PFSK-1 (cell line): ENCODE data around the gene NTM.

Source experiments
- FOXP2 ChIP-seq: optimal IDR thresholded peaks from 2 replicates; pipeline ENCODE3; 2011; ENCODE audit warnings: borderline replicate concordance, control low read depth, inconsistent platforms; ENCODE audit not compliant: insufficient read depth; ENCODE audit errors: extremely low read length, extremely low read depth
- POLR2AphosphoS5 ChIP-seq: IDR thresholded peaks from 2 replicates; pipeline ENCODE4 v1.6.1; 2012; ENCODE audit warnings: low read depth, mild to moderate bottlenecking, control low read depth, low read length, moderate library complexity
- REST ChIP-seq, 2 experiments: IDR thresholded peaks; 2 replicates each; pipeline versions ENCODE4 v1.6.1 to v1.8.0; 2011 to 2012; ENCODE audit warnings: low read depth in 2 of 2, low read length in 2 of 2, control low read depth in 1 of 2, inconsistent platforms in 1 of 2, mild to moderate bottlenecking in 1 of 2, moderate library complexity in 1 of 2; ENCODE audit not compliant: insufficient read depth in 1 of 2
- SIN3A ChIP-seq: IDR thresholded peaks from 2 replicates; pipeline ENCODE4 v1.6.1; 2012; ENCODE audit warnings: mild to moderate bottlenecking, low read length, moderate library complexity, borderline replicate concordance; ENCODE audit not compliant: insufficient read depth
- TAF1 ChIP-seq: IDR thresholded peaks from 2 replicates; pipeline ENCODE4 v1.6.1; 2012; ENCODE audit warnings: low read length, control low read depth, borderline replicate concordance; ENCODE audit not compliant: insufficient read depth

NTM gene

GRCh38 chr11:131864228-131864627, 493.8 kb downstream of the NTM start:
- no peak for TF ChIP-seq POLR2AphosphoS5

GRCh38 chr11:131865860-131866259, 495.4 kb downstream of the NTM start:
- no peak for TF ChIP-seq REST (IDR thresholded peaks at IDR 0.05; ENCODE audit: insufficient read depth in 1 of 2, low read depth in 2 of 2, low read length in 2 of 2)

- no peak for TF ChIP-seq TAF1
- no peak for TF ChIP-seq FOXP2
- no peak for TF ChIP-seq POLR2AphosphoS5
- TF ChIP-seq REST (IDR thresholded peaks at IDR 0.05; ENCODE audit: insufficient read depth in 1 of 2, low read depth in 2 of 2, low read length in 2 of 2): no peak
- no peak for TF ChIP-seq SIN3A
These were observed 496.4 kb downstream of the NTM start for GRCh38 chr11:131866535-131867400.

- TF ChIP-seq TAF1 (no peak), SIN3A (no peak), POLR2AphosphoS5 (no peak), FOXP2 (no peak), REST (IDR thresholded peaks at IDR 0.05; ENCODE audit: insufficient read depth in 1 of 2, low read depth in 2 of 2, low read length in 2 of 2) (no peak)
These were observed 497.2 kb downstream of the NTM start for GRCh38 chr11:131867457-131868257.

GRCh38 chr11:131868629-131869507, 498.5 kb downstream of the NTM start:
- TF ChIP-seq FOXP2: no peak
- TF ChIP-seq TAF1: no peak
- TF ChIP-seq REST (IDR thresholded peaks at IDR 0.05; ENCODE audit: insufficient read depth in 1 of 2, low read depth in 2 of 2, low read length in 2 of 2): no peak
- TF ChIP-seq SIN3A: no peak
- no peak for TF ChIP-seq POLR2AphosphoS5
